Endothelial cell of umbilical vein (primary cell): ENCODE data around the gene IMPG1. TPM values are rescaled to one million over a fixed set of nuclear protein-coding genes. Genes with fewer than 3 reads are reported as not detected.

Experiments used
- BruUV-seq: library from RNA; stranded (reverse); fragments of 400-500 nt; replicated peaks from 2 replicates; lab custom pipeline; 2021; lab: Mats Ljungman, UMichigan
- CTCF ChIA-PET: fragments of 300-600, 350-600 bp; sonication (Branson Sonifier 250); formaldehyde crosslinking; loops from one replicate; lab custom pipeline; 2021; ENCODE audit warnings: antibody characterized with exemption, inconsistent platforms; lab: Charles Lee
- POLR2A ChIA-PET: fragments of 300-600, 350-600 bp; sonication (Branson Sonifier 250); formaldehyde crosslinking; loops from one replicate; lab custom pipeline; 2021; ENCODE audit warnings: antibody characterized with exemption, inconsistent platforms; lab: Charles Lee
- DNase-seq: peaks from one replicate; pipeline ENCODE4 v3.0.0-alpha.2; 2011; ENCODE audit warnings: low read depth, low spot score
- FAIRE-seq: peaks from 2 replicates; lab custom pipeline; 2011; peaks lifted over from hg19 to GRCh38; lab: Jason Lieb, UNC
- H2AFZ ChIP-seq: 2 replicates; pipeline ENCODE4 v1.6.0; 2012; ENCODE audit warnings: low read depth, low read length, control low read depth, inconsistent platforms
- H3K27ac ChIP-seq: 2 replicates; pipeline ENCODE4 v1.5.1; 2011; ENCODE audit warnings: low read depth, mild to moderate bottlenecking, control low read depth, low read length, moderate library complexity; ENCODE audit not compliant: insufficient read depth
- H3K27me3 ChIP-seq, 2 experiments: 2 replicates each; pipeline versions ENCODE4 v1.6.0 to v1.6.1; 2011; ENCODE audit warnings: low read length in 2 of 2, mixed read lengths in 1 of 2; ENCODE audit not compliant: control insufficient read depth in 2 of 2, insufficient read depth in 2 of 2
- H3K36me3 ChIP-seq, 2 experiments: 2 replicates in 1 of 2; 3 replicates in 1 of 2; pipeline ENCODE4 v1.5.1; 2011; ENCODE audit warnings: low read length in 2 of 2, mild to moderate bottlenecking in 1 of 2, moderate library complexity in 1 of 2; ENCODE audit not compliant: control insufficient read depth in 2 of 2, insufficient read depth in 2 of 2; ENCODE audit errors: extremely low read depth in 1 of 2
- H3K4me1 ChIP-seq: 3 replicates; pipeline ENCODE4 v1.5.1; 2011; ENCODE audit warnings: mild to moderate bottlenecking, low read length; ENCODE audit not compliant: control insufficient read depth, insufficient read depth; ENCODE audit errors: extremely low read depth
- H3K4me2 ChIP-seq: 2 replicates; pipeline ENCODE4 v1.6.1; 2011; ENCODE audit warnings: low read length, control low read depth, mixed read lengths; ENCODE audit not compliant: insufficient read depth
- H3K4me3 ChIP-seq, 3 experiments: fragments of 200-600 bp in 1 of 3; sonication (generic), shearing (Covaris generic) in 1 of 3; replicated peaks in 1 of 3; 2 replicates each; pipeline ENCODE4 v1.5.1; 2011 to 2016; ENCODE audit warnings: control low read depth in 3 of 3, low read length in 3 of 3, mild to moderate bottlenecking in 2 of 3, inconsistent platforms in 1 of 3, low read depth in 1 of 3, moderate library complexity in 1 of 3; ENCODE audit not compliant: insufficient read depth in 1 of 3
- H3K79me2 ChIP-seq: 2 replicates; pipeline ENCODE4 v1.6.0; 2012; ENCODE audit warnings: low read length, inconsistent platforms; ENCODE audit not compliant: control insufficient read depth, insufficient read depth
- H3K9ac ChIP-seq: replicated peaks from 2 replicates; pipeline ENCODE3; 2011; ENCODE audit warnings: low read length, control low read depth; ENCODE audit not compliant: insufficient read depth; ENCODE audit errors: extremely low read depth
- H3K9me1 ChIP-seq: replicated peaks from 3 replicates; pipeline ENCODE4 v1.6.0; 2011; ENCODE audit warnings: mild to moderate bottlenecking, low read length; ENCODE audit not compliant: control insufficient read depth, insufficient read depth; ENCODE audit errors: extremely low read depth
- H3K9me3 ChIP-seq: replicated peaks from 2 replicates; pipeline ENCODE4 v1.5.1; 2012; ENCODE audit warnings: low read length, inconsistent platforms; ENCODE audit not compliant: control insufficient read depth, insufficient read depth
- H4K20me1 ChIP-seq: replicated peaks from 2 replicates; pipeline ENCODE3; 2011; ENCODE audit warnings: mild to moderate bottlenecking, low read length; ENCODE audit not compliant: control insufficient read depth, insufficient read depth; ENCODE audit errors: extremely low read depth
- CTCF ChIP-seq, 2 donors: IDR thresholded peaks; 1 replicate in 1 of 2; 2 replicates in 1 of 2; pipeline ENCODE4 v1.5.1; 2011; ENCODE audit warnings: low read length in 2 of 2, mild to moderate bottlenecking in 2 of 2, moderate library complexity in 2 of 2, control low read depth in 1 of 2, inconsistent platforms in 1 of 2, low read depth in 1 of 2; ENCODE audit not compliant: insufficient read depth in 1 of 2; ENCODE audit errors: extremely low read depth in 1 of 2
- EZH2 ChIP-seq: IDR thresholded peaks from 2 replicates; pipeline ENCODE4 v1.6.1; 2012; ENCODE audit warnings: borderline replicate concordance, low read depth, mild to moderate bottlenecking, moderate library complexity, low read length, inconsistent platforms; ENCODE audit not compliant: severe bottlenecking
- FOS ChIP-seq: IDR thresholded peaks from 2 replicates; pipeline ENCODE4 v1.6.1; 2011; ENCODE audit warnings: mild to moderate bottlenecking, low read length, moderate library complexity, borderline replicate concordance; ENCODE audit not compliant: insufficient read depth
- GATA2 ChIP-seq: IDR thresholded peaks from 2 replicates; pipeline ENCODE4 v1.7.0; 2011; ENCODE audit warnings: low read depth, mild to moderate bottlenecking, moderate library complexity, mixed read lengths, low read length; ENCODE audit not compliant: insufficient read length, insufficient read depth
- JUN ChIP-seq: IDR thresholded peaks from 2 replicates; pipeline ENCODE4 v1.6.1; 2011; ENCODE audit warnings: borderline replicate concordance, low read depth; ENCODE audit not compliant: insufficient read length, insufficient read depth
- MAX ChIP-seq: IDR thresholded peaks from 2 replicates; pipeline ENCODE4 v1.6.1; 2011; ENCODE audit not compliant: insufficient read depth, insufficient read length
- MYC ChIP-seq: IDR thresholded peaks from one replicate; pipeline ENCODE4 v1.6.1; 2011; ENCODE audit warnings: mild to moderate bottlenecking, low read depth, low read length
- POLR2A ChIP-seq: IDR thresholded peaks from 2 replicates; pipeline ENCODE4 v1.6.1; 2012; ENCODE audit warnings: low read depth, mild to moderate bottlenecking, control low read depth, low read length
- POLR2AphosphoS5 ChIP-seq: IDR thresholded peaks from 2 replicates; pipeline ENCODE4 v1.6.1; 2012; ENCODE audit warnings: low read depth, mild to moderate bottlenecking, control low read depth, low read length, moderate library complexity; ENCODE audit not compliant: insufficient read depth
- dilution Hi-C: fragments of 300-500 bp; cut with MboI; formaldehyde crosslinking; loops from one replicate; pipeline ENCODE4 v1.15.0; 2019; ENCODE audit warnings: low sequenced_read_pairs; ENCODE audit not compliant: extremely low pct_ligation_motif_present
- intact Hi-C: fragments of 100-400 bp; cut with micrococcal nuclease; formaldehyde crosslinking; loops from one replicate; pipeline ENCODE4 v1.10.0; 2022
- polyA plus RNA-seq, 4 experiments: library from polyadenylated mRNA; depleted of rRNA in 3 of 4; stranded (reverse) in 3 of 4; unstranded in 1 of 4; fragments of >200 nt; gene quantifications; 2 replicates each; pipeline versions ENCODE4 v1.2.1 to v1.2.3, GENCODE V29; 2011 to 2012; ENCODE audit warnings: missing spikeins in 1 of 4
- total RNA-seq: library from RNA; stranded (reverse); gene quantifications from 2 replicates; pipeline ENCODE4 v1.2.3, GENCODE V29; 2021

Gene IMPG1
- total and polyA plus RNA-seq, 2 donors (not counting 3 experiments of a cell fraction or from before 2014, with no cell fraction given): not detected

- no peaks in the 10 kb centered on the region for H3K9me3 ChIP-seq
- TF ChIP-seq JUN (no peak), MAX (no peak), GATA2 (no peak), POLR2A (no peak), FOS (no peak), EZH2 (no peak), MYC (no peak), CTCF (IDR thresholded peaks at IDR 0.05; ENCODE audit: extremely low read depth in 1 of 2, insufficient read depth in 1 of 2, low read depth in 1 of 2, low read length in 2 of 2) (no peak), POLR2AphosphoS5 (no peak)
- CTCF ChIA-PET: no interaction called here
- no peak overlapping the region for H2AFZ ChIP-seq
- no peaks in the 10 kb centered on the region for H4K20me1 ChIP-seq
- H3K27me3 ChIP-seq: no peaks in the 10 kb centered on the region
- DNase-seq (no peak), FAIRE-seq (no peak)
- H3K4me1 ChIP-seq: no peaks in the 10 kb centered on the region
- H3K36me3 ChIP-seq: no peaks in the 10 kb centered on the region
- dilution Hi-C loops (no loop called here), intact Hi-C loops (no loop called here)
- no peaks in the 10 kb centered on the region for H3K9me1 ChIP-seq
- no peak overlapping the region for H3K9ac ChIP-seq
- H3K79me2 ChIP-seq: no peaks in the 10 kb centered on the region
- POLR2A ChIA-PET: no interaction called here
- no TSS peak for BruUV-seq
- H3K27ac ChIP-seq: no peak overlapping the region
- no peak overlapping the region for H3K4me3 ChIP-seq
- H3K4me2 ChIP-seq: no peak overlapping the region
Measured at GRCh38 chr6:76003113-76003512, 69.3 kb downstream of the IMPG1 start.
